ENCODE results near the gene KCNIP1.

GRCh38 chr5:170532935-170533334 is 29.1 kb downstream of the KCNIP1 start:
- no peak for TF ChIP-seq CTCF (IDR thresholded peaks at IDR 0.05)
- no peak for TF ChIP-seq POLR2A (IDR thresholded peaks at IDR 0.05)
